Stimulated activated CD4-positive, alpha-beta T cell treated with anti-CD3 and anti-CD28 coated beads, Interleukin-4, amount 100 ng/mL, for 24 hours (primary cell): Measurements from ENCODE around the gene RBM7.
A peak's percentile ranks its signal among the peaks of the same experiment; 100 is the strongest.

Experiments
- DNase-seq: peaks from one replicate; pipeline ENCODE4 v3.0.0-alpha.2; 2020

The RBM7 gene

DNA sequence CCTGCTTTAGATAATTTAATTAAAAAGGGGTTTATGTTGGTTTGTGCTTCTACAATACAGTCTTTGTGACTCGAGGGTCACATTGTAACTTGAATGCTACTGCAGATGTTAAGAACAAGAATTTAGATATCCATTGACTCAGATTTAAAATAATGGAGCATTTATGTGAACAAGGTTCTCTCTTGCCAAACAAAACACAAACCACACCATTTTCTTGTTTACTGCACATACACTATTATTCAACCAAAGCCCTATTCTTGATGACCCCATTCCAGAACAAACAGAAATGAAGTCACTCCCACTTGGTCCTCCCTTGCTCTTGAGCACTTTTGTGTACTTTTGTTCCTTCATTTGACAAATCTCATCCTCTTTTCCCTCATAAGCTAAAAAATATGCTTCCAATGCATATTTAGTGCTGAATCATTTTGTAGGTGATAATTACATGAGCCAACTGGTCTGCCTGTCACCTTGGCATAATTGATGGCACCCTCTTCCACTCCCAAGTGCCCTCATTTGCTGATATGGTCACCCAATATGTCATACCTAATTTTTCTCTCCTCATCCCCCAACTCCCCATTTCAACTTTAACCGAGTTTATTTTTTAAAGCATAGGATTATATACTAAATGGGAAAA, 3.0 kb upstream of the RBM7 start:
- no peak for DNase-seq

DNA sequence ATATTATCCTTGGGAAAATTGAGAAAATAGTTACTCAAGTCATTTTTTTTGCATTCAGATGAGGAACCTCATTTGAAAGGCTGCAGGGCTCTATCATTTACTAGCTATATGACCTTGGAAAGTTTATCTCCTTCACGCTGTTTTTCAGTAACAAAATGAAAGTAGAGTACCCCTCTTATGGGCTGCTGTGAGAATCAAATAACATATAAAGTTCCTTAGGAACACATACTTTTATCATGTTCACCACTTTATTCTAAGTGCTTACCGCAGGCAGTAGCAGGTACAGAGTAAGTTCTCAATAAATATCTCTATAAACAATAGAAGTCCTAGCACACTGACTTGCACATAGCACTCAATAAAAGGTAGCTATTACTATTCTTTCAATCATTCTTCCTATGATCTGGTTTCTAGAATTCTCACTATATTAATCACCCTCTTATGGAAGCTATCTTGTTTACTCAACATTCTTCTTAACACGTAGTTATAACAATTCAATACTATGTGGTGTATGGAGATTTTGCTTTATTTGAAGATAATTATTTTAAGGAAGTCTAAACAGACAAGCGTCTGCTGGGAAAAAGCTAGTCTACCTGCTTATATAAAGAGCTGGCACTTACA, 2.1 kb upstream of the RBM7 start:
- DNase-seq: no peak

DNA sequence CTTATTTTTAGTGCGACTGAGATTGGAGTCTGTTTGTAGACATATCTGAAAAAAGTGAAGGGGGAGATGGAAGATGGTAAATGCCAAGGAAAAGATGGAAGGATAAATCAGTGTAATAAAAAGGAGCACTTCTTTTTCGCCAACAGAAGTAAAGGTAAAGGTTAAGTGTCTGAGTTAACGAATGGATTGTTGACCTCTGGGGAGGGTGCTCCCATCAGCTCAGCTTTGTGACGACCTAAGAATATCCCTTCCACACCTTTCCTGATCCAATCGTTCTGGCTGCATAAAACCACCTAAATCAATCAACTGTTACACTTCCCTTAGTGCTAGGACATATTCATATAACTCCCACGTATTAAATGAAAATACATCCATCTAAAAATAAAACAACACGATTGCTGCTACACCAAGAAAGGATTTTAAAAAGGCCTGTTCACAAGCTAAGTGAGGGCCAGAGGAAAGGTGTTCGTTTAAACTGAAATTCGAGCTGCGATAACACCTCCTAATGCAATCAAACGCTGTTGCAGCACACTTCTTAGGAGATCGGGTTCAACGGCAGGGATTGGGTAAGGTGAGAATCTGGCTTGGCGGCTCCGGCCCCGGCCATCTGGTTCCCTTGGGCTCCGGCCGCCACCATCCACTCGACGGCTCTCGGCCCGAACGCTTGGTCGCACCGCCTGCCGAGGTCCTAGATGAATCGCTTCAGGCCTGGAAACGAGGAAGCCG, 813 bp upstream of the RBM7 start:
- no peak for DNase-seq

DNA sequence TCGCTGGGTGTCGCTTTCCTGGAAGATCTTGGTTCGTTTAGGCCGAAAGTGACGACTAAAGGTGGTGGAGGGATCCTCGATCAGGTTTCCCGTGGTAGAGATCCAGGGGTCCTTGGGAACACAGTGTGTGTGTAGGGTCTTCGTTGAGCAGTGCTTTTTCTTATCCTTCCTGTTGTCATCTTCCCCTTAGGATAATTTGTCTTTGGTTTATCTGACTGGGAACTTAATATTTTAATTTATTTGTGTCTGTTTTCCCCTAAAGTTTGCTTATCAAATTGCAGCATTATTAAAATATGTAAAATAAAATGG, 403 bp downstream of the RBM7 start:
- no peak for DNase-seq

DNA sequence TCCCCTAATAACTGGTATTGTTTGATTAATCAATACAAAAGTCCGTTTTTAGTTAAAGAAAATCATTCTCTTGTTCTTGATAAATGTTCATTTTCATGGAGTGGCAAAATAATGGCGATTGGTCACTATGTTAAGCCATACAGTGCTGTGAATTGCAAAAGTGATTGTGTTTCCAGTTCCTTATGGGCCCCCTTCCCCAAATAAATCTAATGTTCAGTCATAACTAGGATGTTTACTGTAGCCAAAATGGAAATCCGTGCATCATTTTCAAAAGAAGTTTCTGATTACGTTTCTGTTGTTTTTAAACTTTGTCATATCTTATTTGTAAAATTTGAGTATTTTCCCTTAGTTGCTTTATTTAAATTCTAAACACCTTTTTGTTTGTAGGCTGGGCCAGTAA, 845 bp downstream of the RBM7 start:
- DNase-seq: no peak

DNA sequence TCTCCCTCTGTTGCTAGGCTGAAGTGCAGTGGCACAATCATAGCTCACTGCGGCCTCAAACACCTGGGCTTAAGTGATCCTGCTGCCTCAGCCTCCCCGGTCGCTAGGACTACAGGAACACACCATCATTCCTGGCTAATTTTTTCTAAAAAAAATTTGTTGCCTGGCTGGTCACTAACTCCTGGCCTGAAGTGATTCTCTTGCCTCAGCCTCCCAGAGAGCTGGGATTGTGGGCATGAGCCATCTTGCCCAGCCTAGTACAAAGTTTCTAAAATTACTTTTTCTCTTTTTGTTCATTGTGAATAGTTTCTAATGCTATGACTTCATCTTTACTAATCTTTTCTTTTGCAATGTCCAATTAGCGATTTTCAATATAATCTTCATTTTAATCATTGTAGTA, 12.5 kb downstream of the RBM7 start:
- DNase-seq: no peak

DNA sequence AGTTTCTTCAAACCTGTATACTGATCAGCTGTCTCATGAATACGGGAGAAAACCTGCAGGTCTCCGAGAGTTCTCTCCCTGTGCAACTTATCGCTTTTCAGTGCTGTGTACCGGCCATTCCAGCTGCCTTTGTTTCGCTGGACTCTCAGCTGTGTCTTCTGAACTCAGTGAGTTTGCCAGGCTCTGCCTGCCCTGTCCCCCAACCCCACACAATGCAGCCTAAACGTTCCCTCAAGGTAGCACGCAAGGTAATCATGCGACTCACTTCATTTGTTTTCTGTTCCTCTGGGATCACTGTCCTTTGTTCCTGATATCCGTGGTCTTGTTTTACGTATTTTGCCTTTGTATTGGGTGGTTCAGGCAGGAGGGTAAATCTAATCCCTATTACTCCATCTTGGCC, 13.5 kb downstream of the RBM7 start:
- no peak for DNase-seq

DNA sequence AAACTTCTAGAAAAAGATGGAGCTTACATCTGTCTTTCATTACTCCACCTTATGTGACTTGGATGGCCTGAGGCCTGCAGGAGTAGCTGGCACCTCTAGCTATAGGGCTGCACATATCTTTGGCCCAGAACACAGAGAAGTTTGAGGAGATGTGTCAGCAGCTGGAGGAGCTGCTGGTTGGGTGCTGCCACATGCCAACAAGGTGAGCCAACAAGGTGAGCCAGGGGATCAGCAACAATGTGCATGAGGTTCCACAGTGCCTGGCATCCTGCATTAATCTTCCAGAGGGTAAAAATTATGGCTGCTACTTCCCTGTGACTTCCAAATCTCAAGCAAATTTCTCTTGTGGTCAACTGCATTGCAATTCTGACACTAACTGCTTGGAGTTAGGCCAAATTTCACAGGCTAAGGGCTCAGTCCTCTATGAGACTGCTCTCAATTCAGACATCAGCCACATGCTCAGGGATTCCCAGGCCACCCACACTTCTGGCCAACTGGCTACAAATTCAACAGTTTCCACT, 16.0 kb downstream of the RBM7 start:
- no peak for DNase-seq

DNA sequence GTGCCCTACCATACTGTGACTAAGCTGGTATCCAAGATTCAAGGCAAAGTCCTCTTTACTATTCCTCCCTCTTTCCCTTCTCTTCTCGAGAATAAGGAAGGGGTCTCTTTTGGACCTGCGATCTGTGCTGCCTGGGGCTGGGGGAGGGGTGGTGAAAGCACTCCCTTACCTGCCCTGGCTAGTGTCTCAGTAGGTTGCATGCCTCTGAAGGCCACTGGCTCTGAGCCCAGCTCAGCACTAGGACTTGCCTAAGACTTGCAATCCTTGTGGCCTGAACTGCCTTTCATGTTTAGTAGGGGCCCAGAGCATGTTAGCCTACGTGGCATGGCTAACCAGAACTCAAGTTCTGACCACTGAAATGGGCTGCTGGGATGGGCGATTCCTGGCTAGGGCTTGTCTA, 25.8 kb downstream of the RBM7 start:
- DNase-seq: no peak

DNA sequence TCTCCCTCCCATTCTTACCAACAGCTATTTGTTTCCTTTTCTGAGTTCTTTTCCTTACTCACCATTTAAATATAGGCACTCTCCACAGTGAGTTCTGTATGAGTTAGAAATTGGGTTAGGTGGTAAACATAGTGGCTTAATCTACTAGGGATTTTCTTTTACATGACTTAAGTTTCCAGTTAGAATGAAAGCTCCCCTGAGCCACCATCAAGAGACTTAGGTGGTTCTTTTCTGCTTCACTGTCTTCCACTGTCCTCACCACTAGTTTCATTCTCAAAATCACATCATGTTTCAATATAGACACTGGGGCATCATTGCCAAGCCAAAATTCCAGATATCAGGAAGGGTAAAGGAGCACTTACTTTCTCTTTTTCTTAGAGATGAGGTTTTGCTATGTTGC, 29.8 kb downstream of the RBM7 start:
- DNase-seq: no peak

DNA sequence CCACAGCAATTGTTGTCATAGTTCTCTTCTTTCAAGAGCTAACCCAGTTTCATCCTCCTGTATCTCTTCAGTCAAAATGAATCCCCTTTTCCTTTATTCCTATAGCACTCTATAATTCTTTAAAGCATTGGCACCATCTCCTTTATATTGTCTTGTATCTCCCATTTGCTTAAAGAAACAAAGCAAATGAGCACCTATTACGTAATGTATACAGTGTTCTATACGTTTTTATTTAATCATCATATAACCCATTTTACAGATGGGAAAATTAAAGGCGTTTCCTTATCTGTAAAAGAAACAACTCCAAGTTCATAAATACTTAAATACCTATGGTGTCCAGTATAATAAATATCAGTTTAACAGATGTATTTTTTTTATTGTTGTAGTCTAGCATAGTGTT, 32.4 kb downstream of the RBM7 start:
- no peak for DNase-seq

DNA sequence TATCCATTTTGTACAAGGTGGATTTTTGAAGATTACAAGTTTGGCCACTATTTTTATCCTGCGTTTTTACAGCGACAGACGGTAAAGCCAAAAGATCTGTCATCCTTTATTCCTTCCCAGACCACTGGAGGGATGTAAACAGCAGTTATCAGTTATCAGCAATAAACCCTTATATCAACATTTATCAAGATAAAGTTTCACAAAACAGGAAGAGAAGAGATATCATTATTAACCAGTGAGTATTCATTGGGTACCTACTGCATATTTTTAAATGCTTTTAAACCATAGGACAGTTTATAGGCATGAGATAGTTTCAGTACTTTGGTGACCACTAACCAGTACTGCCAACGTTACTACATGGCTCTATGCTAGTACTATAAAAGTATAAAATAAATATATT, 32.9 kb downstream of the RBM7 start:
- no peak for DNase-seq

DNA sequence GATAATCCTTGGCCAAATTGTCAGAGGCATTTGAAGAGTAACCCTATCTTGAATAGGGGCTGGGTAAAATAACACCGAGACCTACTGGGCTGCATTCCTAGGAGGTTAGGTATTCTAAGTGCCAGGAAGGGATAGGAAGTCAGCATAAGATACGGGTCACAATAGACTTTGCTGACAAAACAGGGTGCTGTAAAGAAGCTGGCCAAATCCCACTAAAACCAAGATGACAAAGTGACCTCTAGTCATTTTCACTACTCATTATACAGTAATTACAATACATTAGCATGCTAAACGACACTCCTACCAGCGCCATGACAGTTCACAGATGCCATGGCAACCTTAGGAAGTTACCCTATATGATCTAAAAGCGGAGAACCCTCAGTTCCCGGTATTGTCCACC, 37.8 kb downstream of the RBM7 start:
- DNase-seq: no peak

DNA sequence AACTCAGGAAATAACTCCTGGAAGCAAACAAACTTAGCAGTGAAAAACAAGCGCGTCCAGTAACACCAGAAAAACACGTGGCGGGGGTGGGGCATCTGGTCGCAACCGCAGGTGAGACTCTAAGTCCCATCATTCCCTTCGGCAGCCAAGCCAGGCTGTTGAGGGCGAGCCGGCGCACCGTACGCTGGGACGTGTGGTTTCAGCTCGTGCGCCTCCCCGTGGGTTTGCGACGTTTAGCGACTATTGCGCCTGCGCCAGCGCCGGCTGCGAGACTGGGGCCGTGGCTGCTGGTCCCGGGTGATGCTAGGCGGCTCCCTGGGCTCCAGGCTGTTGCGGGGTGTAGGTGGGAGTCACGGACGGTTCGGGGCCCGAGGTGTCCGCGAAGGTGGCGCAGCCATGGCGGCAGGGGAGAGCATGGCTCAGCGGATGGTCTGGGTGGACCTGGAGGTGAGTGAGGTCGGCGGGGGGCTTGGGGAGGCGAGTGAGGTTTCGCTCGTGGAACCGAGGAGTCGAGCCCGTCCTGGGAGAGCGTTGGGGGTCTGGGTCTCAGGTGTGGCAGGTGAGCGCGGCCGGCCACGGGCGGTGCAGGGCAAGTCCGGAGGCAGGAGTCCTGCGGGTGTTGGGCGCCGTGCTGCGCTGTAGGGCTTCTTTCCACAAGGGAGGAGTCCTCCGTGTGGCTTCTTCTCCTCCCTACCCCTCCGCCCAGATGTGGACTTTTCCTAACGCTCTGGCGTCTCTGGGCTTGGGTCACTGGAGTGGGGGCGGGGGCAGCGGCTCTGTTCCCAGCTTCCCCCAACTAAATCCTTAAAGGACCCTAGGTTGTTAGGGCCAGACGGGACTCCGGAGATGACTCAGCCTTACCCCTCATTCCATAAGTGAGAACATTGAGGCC, 39.0 kb downstream of the RBM7 start, which contains the start of gene REXO2:
REXO2 (plus strand) TSS at position 239 of the 892 bp plus-strand sequence; CDS start at position 301, 62 bp downstream.
- peak; percentile 95 for DNase-seq

DNA sequence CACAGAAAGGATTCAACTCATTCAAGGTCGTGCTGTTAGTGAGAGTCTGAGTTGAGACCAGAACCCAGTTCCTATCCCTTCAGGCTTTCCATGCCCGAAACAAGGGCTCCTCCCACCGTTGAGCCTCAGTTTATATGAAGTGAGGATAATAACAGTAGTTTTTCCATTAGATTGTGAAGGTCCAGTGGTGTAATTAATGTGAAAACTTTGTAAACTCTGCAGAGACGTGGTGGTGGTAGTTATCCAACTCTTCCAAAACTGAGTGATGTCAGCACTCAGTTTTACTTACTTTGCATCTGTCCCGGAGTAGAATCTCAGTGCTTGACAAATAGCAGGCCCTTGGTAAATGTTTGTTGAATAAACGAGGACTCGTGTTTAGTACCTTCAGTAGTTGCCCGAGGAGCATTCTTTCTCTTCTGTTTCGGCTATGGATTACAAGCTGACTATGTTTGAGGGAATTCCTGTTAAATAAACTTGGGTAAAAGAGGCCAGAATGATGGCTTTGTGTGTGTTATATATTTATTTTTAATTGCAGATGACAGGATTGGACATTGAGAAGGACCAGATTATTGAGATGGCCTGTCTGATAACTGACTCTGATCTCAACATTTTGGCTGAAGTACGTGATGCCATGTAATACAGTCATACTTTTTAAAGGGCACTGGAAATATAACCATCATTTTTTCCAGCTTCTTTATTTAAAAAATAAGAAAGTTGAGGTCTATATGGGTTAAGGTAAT, 39.8 kb downstream of the RBM7 start:
- DNase-seq: no peak

DNA sequence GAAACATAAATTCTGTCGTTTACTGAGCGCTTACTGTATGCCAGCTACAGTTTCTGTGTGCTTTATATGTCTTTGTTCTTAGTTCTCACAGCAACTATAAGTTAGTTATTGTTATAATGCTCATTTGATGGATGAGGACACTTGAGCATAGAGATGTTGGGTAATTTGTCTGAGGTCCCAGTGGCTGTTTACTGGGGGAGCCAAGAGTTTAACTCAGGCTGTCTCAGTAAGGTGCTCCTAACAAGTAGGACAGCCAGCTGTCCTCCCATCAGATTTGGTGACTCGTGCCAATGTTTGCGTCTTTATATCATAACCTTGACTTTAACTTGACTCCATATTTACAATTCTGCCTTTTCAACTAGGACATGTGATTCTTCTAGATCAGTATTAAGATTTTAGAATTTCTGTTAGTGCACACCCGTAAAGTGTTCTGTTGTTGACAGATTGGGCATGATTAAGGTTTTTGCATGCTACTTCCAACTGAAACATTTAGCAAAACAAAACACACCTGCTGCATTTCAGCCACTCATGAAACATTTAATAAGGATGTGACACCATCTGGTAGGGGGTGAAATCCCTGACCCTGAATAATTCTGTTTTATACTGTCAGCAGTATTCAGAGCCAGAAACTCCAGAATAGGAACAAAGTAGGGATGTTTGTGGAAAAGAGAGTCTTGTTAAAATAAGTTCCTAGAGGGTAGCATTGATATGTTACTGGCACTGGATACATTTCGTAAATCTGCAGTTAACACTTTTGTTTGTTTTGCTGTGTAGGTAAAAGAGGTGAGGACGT, 40.7 kb downstream of the RBM7 start:
- no peak for DNase-seq

DNA sequence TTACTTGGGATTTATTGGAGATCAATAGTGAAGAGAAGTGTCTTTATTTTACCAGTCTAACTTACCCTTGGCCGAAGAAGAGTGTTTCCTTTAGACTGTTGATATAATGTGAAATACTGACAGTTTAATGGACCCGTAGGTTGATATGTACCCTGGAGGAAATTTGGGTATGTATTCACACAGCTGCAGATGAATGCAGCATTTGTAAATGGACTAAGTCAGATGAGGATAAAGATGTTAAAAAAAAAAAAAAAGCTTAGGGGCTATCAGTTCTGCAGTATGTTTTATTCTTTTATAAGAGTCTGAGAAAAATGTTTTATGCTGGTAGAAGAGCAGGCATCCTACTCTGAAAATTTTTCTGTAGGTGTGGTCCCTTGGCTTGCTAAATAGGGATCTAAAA, 41.5 kb downstream of the RBM7 start:
- no peak for DNase-seq

DNA sequence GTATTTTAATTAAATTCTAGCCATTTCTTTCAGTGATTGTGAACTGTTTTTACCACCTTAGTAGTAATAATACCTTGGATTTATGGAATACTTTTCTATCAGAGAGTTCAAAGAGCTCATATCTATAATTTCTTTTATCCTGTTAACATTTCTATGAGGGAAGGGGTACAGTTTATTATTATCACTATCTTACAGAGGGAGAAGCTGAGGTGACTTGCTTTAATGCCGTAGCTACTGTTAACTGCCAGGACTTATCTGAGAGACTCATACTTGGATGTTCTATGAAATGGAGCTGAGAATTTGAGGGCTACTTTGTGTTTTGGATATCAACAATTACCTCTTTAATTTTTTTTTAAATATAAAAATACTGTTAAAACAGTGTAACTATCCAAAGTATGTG, 42.1 kb downstream of the RBM7 start:
- no peak for DNase-seq

DNA sequence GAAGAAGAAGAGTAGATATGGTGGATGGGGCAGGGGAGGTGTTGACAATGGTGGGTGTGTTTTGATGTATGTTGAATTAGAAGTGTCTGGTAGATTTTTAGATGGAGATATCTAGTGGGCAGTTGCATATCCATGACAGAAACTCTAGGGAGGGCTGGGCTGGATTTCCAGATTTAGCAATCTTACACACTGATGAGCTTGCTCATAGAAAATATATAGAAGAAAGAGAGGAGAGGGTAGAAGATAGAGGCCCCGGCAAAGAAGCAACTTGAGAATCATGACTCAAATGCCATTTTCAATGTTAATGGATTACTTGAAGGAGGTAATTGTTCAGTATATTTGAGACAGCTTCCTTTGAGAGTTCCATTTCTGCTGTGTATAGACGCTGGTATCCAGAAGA, 47.0 kb downstream of the RBM7 start:
- DNase-seq: no peak

DNA sequence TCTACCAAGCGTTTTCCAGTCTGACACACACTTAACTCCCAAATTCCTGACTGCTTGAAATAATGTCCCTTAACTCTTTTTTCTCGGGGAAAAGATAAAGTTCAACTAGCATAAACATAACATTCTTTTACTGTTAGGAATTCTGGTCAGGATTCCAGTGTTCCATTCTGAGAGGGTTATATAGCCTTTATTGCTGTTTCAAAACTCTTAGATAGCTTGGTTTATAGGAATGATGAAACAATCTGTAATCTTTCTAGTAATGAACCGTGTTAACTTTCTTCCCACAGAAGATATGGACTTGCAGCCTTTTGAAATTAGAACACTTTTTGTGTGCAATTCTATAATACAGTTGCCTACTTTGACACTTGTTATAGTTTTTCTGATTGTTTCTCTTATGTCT, 47.4 kb downstream of the RBM7 start:
- no peak for DNase-seq

DNA sequence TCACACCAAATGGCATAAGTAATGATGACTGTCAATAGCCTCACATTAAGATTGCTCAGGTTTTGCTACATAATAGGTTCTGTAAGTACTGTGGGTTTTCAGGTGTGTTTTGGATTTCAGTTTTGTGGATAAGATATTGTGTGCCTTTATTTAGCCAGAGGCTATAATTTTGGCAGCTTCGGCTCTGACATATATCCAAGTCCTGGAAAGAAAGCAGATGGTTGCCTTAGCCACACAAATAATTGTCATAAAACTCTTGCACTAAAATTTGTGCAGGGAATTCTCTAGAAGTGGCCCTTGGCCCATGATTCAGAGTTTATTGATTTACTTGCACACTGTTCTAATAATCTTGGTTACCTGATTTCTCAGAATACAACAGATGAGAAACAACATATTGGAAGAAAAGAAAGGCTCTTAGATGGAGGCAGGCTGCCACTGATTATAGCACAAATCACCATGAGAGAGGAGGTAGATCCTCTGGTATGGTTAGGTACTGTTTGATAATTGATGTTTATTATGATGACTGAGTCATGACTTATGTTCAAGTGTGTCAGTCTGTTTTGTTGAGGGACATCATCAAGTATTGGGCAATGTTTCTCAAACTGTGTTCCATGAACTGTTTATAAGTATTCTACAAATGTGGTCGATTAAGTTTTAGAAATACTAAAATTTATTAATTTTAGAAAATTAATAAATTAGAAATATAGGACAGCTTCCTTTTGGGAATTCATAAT, 48.5 kb downstream of the RBM7 start:
- DNase-seq: no peak
